Measurements from ENCODE around the gene LINGO3.

The LINGO3 gene

DNA sequence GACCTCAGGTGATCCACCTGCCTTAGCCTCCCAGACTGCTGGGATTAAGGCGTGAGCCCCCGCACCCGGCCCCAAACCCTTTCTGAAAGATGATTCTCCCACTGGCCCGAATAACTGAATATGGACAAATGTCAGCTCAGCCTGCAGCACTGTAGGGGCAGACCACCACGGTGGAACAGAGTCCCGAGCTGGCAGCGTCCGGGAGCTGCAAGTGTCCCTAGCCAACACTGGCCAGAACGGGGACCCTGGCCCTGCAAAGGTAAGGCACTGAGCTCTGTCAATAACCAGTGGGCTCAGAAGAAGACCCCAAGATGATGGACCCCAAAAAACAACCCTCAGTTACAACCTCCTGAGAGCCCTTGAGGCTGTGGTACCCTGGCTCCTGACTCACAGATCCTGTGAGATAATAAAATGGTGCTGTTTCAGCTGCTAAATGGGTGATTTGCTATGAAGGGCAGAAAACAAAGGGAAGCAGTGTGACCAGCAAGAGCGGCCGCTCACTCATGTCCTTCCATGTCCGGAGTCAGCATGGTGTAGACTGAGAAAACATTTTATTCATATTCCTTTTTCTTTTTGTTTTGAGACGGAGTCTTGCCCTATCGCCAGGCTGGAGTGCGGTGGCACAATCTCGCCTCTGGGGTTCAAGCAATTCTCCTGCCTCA, 18.9 kb upstream of the LINGO3 start:
- DNase-seq, result no peak

DNA sequence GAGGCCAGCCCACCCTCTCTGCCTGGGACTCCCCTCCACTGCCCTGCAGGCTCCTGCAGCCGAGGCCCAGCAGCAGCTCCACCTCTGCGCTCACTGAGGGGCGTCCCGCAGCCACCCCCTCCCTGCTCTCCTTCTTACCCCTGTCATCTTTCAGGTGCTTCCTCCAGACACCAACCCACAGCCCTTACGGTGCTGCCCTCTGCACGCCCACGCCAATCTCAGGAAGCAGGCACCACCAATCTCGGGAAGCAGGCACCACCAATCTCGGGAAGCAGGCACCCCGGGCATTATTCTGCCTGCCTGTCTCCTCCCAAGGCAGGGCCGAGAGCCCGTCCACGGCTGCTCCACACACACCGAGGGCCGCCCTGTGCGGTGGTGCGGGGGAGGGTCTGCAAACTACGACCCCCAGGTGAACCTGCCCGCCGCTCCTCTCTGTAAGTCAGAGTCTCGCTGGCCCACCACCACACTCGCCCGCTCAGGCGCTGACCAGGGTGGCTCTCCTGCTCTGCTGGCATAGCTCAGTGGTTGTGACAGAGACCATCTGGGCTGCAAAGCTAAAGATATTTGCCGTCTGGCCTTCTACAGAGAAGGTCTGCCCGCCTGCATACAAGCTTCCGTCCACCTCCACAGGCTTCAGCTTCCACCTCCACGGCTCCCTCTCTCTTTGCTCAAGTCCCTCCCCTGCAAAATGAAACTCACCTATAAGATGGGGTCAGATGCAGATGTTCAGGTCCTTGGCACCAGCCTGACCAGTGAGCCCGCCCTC, 17.5 kb upstream of the LINGO3 start:
- DNase-seq, result no peak

DNA sequence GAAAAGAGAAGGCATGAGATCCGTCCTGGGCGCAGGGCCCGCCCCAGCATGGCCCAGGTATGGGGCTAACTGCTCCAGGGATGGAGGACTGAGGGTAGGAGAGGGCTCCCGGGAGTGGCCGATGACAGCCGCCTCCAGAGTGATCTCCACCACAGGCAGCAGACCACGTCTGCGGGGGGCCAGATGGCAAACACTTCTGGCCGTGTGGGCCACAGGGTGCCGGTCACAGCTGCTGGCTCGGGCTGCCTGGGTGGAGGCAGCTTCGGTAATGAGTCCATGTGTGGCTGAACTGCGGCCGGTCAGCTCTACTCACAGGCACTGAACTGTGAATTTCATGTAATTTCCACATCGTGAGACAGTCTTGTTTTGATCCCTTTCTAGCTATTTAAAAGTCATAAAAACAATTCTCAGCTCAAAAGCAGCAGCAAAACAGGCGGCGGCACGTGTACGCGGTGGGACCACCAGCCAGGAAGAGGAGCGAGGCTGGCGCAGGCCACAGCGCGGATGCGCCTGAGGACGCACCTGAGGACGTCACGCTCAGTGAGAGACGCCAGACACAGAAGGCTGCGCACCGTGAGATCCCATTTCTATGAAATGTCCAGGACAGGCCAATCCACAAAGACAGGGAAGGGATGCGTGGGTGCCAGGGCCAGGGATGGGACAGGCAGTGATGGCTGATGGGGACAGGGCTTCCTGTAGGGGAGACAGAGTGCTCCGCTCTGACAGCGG, 16.4 kb upstream of the LINGO3 start:
- DNase-seq, result no peak

DNA sequence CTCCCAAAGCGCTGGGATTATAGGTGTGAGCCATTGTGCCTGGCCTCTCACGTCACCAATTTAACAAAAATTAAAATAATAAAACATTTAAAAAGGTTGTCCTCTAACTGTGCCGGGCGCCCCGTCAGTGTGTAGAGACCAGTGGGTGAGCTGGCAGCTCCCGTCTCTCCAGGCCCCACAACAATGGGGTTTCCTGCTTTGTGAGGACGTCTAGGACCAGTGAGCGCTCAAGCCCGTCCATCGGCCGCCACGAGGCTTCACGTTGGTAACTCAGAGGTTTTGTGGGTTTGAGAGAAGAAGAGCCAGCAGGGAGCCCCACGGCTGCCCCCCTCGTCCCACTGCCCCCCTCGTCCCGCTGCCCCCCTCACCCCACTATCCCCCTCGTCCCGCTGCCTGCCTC, 15.8 kb upstream of the LINGO3 start:
- DNase-seq, result no peak

DNA sequence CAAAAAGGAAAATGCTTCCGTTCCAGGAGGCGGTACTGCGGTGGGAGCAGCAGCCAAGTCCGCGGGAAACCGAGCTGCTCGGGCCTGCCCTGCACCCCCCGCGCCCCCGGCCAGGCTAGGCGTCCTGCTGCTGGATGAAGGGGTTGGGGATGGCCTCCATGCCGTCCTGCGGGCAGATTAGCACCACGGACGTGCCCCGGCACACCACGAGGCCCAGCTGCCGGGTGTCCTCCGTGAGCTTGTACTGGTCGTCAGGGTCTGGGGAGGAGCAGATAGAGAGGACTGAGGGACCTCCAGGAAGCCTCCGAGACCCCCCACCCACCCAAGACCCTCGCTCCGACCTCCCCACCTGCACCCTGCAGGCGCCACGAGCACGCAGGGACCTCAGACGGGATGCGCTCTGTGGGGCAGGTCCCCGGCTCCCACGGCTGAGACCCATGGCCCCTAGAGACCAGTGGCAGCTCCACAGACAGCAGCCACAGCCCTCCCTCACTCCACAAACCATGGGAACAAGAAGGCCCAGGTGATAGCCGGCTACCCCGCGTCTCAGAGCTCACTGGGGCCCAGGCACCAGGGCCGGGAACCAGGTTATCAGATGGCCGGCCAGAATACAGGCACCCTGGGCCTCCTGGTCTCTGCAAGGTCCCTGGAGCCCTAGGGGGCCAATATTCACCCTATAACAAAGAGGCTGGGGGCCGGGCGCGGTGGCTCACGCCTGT, 13.8 kb upstream of the LINGO3 start:
- DNase-seq, result no peak

DNA sequence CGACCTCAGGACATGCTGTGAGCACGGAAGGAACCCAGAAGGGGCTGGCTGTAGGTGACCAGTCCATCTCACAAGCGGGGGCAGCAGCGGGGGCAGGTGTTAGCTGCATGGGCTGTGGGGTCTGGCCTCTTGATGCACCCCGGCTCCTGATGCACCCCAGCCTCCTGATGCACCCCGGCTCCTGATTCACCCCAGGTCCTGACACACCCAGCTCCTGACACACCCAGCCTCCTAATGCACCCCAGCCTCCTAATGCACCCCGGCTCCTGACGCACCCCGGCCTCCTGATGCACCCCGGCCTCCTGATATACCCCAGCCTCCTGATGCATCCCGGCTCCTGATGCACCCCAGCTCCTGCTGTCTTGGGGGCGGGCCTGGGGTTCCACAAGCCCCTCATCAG, 13.0 kb upstream of the LINGO3 start:
- DNase-seq, result no peak

DNA sequence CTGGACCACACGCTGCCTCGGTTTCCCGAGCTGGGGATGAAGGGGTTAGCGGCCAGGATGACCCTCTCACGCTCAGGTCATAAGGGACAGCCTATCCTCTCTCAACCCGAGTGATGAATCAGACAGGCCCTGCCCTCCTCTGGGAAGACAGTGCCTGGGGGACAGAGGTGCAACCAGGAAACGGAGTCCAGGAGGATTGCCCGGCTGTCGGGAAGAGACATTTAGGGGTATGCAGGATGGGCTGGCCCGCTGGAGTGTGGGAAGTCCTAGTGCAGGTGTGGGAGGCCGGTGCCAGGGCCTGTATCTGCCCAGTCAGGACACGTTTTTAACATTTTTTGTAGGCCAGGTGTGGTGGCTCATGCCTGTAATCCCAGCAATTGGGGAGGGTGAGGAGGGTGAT, 12.1 kb upstream of the LINGO3 start:
- DNase-seq, result no peak

DNA sequence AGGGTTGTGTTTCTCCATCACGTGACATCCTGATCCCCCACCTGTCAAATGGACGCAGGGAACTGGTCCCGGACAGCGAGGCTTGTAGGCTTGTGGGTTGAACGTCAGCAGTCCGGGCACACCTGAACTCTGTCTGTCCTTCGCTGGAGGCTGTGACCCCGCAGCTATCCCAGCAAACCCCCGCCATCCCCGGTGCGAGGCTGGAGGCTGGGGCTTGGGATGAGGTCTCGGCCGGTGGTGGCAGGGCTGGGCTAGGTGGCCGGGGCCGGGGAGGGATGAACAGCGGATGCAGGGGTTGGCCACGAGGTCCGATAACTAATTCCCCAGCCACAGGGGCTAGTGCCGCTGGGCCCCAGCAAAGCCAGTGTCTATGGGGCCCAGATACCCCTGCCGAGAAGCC, 11.6 kb upstream of the LINGO3 start:
- DNase-seq, result no peak

DNA sequence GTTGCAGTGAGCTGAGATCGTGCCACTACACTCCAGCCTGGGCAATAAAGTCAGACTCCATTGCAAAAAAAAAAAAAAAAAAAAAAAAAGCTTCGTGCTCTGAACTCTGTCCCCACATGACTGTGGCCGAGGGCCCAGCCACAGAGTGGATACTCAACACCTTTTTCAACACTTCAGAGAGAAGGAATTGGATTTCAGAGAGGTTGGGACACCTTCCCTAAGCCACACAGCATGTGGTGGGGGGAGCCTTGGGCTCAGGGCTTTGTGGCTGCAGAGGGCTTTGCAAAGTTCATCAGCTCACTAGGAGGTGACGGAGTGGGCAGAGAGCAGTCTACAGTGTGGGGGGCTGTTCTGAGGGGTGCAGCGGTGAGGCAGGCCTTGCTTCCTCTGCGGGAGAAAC, 11.0 kb upstream of the LINGO3 start:
- DNase-seq, result no peak

DNA sequence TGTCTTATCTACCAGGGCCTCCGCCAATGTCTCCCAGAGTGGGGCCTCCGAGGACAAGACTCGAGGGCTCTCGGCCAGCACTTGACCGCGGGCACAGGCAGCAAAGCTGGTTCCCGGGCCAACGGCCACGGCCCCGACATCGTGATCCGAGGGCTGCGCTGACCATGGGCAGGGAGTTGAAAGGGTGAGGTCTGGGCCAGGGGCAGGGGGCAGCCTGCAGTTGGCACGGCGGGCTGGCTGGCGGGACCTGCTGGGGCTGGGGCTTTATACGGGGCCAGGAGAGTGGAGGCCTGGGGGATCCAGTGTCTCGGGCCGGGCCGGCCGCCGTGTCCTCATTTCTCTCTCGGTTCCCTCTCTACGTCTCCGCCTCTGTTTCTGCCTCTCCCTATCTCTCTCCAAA, 9.8 kb upstream of the LINGO3 start:
- DNase-seq, result no peak

DNA sequence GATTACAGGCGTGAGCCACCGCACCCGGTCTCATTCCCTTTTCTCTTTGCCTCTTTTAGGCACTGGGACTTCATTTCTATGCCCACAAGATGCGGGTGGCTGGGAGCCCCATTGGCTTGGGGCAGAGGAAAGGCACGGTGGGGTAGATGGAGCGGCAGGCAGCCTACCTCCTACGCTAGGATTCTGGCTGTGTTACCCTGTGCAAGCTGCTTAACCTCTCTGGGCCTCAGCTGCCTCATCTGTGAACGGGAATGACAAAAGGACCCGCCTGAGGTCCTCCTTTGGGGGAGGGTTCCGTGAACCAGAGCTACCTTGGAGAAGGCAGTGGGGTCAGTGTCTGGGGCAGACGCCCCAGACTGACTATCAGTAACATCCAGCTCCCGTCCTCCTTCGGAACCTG, 9.3 kb upstream of the LINGO3 start:
- DNase-seq, result no peak

DNA sequence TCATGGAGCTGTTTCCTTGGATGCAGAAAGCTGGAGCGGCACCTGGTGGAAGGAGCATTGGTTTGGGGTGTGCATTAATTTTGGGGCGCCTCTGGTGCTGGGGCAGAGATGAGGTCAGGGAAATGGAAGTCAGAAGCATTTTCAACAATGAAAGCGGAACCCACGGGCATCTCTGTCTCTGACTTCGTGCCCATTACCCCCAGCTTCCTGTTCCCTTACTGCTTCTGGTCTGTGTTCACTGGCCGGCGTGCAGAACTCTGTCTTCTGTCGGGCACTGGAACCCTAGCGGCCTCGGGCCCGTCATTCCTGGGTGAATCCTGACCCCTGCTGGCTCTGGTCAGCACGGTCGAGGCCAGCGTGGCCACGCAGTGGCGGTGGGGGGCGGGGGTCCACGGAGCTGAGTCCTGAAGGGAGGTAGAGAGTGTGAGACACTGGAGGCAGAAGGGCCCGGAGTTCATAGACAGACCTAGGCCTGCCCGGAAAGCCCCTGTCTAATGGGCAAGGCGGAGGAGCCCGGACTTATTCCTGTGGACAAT, 7.9 kb upstream of the LINGO3 start:
- DNase-seq, result peak; percentile 68 to 88

DNA sequence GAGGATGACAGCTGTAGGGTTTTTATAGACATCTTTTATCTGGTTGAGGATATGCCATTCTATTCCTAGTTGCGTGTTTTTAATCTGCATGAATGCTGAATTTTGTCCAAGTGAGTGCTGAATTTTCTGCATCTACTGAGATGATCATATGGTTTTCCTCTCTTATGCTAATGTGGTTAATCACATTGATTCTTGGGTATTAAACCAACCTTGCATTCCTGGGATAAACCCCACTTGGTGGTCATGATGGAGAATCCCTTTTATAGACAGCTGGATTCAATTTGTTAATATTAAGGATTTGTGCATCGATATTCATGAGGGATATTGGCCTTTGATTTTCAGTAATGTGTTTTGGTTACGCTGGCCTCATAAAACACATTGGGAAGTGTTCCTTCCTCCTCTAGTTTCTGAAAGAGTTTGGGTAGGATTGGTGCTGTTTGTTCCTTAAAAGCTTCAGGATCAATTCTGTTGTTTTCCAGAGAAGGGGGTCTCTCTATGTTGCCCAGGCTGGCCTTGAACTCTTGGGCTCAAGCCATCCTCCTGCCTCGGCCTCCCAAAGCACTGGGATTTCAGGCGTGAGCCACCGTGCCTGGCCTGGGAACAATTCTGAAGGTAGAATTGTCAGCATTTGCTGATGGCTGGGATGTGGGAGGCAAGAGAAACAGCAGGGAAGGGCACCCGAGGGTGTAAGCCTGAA, 7.3 kb upstream of the LINGO3 start:
- no peak for DNase-seq

DNA sequence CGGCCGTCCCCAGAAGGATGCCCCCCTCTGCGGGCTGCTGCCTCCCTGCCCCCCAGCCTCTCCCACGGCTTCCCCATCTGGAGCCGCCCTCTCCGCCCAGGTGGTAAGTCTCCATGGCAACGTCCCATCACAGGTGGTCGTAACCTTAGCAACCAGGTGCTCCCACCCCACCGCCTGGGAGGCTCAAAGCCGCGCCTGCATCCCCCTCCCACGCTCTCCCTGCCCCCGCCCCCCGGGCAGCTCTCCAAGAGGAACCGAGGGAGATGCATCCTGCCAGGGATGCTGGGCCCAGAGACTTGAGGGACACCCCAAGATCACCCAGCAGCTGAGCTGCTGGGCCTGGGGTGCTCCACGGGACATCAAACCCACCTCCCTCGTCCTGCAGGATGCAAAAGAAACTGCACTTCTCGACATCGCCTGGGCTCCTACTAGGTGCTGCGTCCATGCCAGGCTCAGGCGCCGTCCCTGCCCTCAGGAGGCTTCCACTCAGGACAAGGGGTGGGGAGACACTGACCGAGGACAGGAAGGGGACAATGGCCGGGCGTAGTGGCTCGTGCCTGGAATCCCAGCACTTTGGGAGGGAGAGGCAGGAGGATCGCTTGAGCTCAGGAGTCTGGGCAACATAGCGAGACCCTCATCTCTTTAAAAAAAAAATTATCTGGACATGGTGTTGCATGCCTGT, 5.0 kb upstream of the LINGO3 start:
- DNase-seq, result no peak

DNA sequence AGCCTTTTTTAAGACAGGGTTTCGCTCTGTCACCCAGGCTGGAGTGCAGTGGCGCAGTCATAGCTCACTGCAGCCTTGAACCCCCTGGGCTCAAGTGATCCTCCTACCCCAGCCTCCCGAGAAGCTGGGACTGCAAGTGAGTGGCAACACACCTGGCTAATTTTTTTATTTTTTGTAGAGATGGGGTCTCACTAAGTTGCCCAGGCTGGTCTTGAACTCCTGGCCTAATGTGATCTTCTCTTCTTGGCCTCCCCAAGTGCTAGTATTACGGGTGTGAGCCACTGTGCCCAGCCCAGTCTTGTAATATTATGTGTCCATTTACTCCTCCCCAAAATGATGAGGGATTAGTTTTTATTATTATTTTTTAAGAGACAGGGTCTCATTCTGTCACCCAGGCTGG, 3.1 kb upstream of the LINGO3 start:
- no peak for DNase-seq

DNA sequence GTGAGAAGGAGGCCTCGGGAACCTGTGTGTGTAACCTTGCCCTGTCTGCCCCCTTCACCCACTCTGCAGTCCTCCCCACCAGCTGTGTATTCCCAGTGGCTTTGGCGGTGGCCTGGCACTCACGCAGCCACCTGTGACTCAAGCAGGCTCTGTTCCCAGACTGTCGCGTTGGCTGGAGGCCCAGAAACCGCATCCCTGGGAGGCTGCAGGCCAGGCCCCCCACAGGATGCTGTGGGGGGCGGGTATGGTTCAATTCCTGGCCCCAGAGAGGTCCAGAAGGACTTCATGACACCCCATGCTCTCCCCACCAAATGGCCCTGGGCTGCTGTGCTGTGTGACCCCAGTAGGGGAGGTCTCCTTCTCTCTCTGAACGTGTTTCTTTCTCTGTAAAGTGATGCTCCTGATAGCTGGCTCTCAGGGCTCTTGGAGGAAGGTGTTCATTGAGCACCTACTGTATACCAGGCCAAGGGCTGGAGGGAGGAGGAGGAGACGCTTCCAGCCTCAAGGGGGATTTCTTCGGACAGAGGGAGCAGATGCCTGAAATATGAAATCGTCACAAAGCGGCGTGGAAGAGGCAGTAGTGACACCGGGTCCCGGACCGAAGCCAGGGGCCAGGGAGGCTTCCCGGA, 1.9 kb upstream of the LINGO3 start:
- no peak for DNase-seq

DNA sequence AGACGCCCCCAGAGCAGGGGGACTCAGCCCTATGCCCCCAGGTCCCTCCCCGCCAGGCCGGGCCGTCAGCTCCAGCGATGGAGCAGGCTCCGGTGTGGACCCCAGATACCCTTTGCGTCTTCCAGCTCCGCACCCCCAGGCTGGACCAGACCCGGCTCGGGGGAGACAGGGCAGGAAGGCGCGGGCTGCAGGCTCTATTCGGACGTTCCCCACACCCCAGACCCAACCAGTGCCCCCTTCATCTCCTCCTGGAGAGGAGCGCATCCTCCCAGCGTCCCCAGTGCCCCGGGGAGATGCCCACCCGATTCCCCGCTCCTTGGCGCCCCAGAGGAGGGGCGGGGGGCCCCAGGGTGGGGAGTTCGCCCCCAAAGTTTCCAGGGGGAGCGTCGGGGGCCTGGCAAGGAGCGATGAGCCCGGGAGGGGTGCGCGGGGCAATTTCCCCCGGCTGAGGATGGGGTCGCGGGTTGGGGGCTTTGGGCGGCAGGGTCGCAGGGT, 389 bp downstream of the LINGO3 start:
- no peak for DNase-seq

DNA sequence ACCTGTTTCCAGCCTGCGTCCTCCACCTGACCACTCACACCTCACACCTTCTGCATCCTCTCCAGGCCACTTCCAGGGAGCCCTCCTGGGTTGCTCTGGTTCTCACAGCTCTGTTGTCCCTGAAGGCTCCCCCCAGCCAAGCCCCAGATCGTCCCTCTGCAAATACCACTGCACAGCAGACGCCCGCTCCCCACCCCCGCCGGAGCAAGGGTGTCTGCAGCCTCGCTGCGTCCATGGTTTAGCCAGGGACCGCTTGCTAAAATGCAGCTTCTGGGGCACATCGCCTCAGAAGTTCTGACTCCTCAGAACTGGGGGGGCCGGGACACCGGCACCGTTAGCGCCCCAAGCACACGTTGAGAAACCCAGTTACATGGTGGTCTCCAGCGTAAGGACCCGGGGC, 983 bp downstream of the LINGO3 start:
- no peak for DNase-seq

DNA sequence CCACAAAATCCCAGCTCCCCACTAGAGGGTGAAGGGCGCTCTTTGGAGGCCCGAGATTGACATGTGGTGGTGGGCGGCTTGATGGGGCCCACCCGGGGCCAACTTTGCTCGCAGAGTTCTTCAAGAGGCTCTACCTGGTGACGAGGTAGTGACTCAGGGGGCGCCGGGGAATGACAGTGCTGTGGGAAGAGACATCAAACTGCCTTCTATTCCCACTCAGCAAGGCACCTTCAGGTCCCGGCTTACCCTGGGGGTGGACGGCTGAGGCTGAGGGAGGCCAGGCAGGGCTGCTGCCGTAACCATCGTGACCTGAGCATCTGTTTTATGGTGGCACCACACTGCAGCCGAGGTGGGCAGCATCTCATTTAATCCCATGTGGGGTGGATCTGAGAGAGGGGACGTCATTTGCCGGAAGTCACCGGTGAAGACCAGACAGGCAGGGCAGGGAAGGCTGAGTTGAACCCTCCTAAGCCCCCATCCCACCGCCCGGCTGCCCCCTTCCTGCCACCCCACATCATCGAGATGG, 1.6 kb downstream of the LINGO3 start:
- DNase-seq, result no peak

DNA sequence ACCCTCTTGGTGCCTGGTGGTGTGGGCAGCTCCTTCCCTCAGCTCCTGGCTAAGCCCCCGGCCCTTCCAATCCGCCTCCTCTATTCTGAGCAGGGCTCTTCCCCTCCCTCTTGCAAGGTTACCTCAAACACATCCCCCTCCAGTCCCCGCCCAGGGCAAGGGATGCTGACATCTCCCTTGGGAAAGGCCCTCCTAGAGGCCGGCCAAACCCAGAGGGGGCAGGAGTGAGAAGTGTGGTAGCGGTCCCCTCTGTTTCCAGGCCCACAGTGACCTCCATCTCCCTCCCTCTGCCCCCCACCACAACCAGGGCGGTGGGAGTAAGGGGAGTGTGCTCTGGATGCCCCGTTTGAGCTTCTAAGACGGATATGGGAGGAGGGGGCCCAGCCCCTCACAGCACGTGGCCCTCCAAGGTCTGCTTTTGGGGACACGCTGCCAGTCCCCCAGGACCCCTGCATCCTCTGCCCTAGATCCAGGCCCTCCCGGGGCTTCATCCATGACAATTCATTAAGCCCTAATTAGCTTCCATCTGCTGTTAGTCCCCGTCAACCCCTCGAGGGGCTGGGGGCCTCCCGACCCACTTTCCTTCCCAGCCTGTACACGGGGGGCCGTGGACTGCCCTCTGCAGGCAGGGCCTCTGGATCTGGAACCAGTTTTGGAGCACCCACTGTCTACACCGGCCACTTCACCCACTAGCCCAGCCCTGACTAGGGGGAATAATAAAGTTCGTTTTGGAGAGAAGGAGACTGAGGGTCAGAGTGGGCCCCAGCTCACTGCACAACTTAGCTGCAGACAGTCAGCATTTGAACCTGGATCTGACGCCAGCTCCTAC, 2.3 kb downstream of the LINGO3 start:
- no peak for DNase-seq
